ENCODE measurements around the gene ITGA1. TPM values are rescaled to one million over a fixed set of nuclear protein-coding genes. Genes with fewer than 3 reads are reported as not detected.
A peak's percentile ranks its signal among the peaks of the same experiment; 100 is the strongest.
"Not testable (repeated sequence)": the region's sequence is repeated elsewhere in the genome, so short reads cannot be mapped to it uniquely, and the experiment has no call there.

ITGA1 gene
- total RNA-seq, 1 donor from 2014 or later = 4.5 TPM

DNA sequence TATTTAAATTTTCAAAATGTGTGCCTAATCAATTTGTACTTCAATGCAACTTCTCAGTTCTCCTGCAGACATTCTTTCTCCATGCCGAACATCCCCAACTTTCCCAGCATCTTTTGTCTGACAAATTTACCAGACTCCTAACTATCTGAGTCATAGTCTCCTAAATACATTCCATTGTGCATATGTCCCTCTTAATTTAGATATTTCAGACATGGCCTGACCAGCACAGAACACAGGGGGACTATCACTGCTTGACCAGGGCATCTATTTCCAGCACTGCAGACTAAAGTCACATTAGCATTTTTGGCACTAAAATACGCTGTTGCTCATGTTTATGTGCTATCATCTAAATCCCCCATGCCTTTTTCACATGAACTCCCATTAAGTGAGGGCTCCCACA lies 71.9 kb downstream of the ITGA1 start:
- DNase-seq (ENCODE audit: low spot score in 2 of 2) = no peak
- FAIRE-seq = no peak

DNA sequence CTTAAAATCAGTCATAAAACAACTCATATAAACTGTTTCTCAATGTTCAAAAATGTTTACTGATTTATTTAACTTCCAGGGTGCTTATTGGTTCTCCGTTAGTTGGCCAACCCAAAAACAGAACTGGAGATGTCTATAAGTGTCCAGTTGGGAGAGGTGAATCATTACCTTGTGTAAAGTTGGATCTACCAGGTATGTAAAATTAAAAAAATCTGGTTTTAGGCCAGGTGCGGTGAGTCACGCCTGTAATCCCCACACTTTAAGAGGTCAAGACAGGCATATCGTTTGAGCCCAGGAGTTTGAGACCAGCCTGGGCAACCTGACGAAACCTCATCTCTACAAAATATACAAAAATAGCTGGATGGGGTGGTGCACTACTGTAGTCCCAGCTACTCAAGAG lies 73.7 kb downstream of the ITGA1 start:
- no peak for FAIRE-seq

GRCh38 chr5:52863715-52864290 lies 76.1 kb downstream of the ITGA1 start:
- no peak for DNase-seq (ENCODE audit: low spot score in 2 of 2)
- no peak for FAIRE-seq

More for the DNA sequence above, 73.7 kb downstream of the ITGA1 start:
- DNase-seq (ENCODE audit: low spot score in 2 of 2) = no peak

- DNase-seq (ENCODE audit: low spot score in 2 of 2) (no peak), FAIRE-seq (no peak)
Observed at GRCh38 chr5:52864371-52864770, 76.7 kb downstream of the ITGA1 start.

DNA sequence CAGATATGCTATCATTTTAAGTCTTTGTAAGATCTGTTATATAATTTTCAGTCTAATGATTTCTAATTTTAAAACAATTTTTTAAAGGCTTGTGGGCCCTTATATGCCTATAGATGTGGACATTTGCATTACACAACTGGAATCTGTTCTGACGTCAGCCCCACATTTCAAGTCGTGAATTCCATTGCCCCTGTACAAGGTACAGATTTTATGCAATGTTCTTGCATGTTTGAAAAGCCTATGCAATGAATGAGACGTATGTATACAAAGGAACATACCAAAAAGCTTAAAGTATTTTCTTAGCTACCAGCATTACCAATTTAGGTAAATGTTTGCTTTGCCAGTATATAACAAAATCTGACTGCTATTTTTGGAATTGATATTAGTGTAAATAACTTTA lies 77.2 kb downstream of the ITGA1 start:
- no peak for FAIRE-seq
- no peak for DNase-seq (ENCODE audit: low spot score in 2 of 2)

DNA sequence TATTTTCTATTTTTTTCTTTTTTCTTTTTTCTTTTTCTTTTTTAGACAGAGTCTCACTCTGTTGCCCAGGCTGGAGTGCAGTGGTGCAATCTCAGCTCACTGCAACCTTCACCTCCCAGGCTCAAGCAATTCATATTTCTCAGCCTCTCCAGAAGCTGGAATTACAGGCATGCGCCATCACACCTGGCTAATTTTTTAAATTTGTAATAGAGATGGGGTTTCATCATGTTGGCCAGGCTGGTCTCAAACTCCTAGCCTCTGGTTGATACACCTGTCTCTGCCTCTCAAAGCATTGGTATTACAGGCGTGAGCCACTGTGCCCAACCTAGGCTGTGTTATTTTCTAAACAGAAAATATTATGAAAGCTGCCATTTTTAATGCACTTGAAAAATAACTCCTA lies 78.3 kb downstream of the ITGA1 start:
- DNase-seq (ENCODE audit: low spot score in 2 of 2); FAIRE-seq: not testable (repeated sequence)

DNA sequence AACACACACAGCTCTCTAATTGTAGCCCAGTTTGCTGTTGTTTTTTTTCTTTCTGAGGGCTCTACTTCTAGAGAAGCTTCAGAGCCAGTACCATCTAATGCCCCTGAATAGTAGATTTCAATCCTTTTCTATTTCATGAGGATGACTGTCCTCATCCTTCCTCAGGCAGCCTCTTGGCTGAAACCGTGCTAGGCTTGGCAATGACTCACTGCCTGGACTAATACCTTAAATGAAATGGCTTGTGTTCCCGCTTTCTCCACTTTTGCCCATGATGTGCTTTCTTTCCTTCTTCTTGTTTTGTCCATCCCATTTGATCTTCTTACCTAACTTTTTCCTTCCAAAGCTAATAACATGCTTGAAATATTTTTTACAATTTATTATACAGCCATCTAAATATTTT lies 80.1 kb downstream of the ITGA1 start:
- DNase-seq (ENCODE audit: low spot score in 2 of 2) (no peak), FAIRE-seq (no peak)

- DNase-seq (ENCODE audit: low spot score in 2 of 2) = no peak
- no peak for FAIRE-seq
Observed at GRCh38 chr5:52868417-52868816, 80.7 kb downstream of the ITGA1 start.

GRCh38 chr5:52869391-52869790 lies 81.7 kb downstream of the ITGA1 start:
- FAIRE-seq (no peak), DNase-seq (ENCODE audit: low spot score in 2 of 2) (no peak)

DNA sequence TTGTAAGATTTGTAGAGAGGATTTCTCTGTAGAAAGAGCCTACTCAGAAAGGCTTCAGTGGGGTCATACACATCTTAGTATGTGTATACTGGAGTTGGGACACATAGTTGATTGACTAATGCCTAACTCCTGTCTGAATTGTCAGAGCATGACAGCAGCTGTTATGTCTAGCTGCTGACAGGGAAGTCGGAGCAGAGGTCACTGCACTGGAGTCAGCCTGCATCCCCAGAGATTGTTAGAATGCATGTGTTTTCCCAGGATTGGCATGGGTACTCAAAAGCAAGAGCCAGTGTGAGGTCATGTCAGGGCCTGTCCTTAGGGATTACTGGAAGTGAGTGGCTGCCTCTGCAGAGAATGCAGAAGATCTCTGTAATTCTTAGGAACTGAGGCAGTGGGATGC lies 82.7 kb downstream of the ITGA1 start:
- FAIRE-seq = no peak

DNA sequence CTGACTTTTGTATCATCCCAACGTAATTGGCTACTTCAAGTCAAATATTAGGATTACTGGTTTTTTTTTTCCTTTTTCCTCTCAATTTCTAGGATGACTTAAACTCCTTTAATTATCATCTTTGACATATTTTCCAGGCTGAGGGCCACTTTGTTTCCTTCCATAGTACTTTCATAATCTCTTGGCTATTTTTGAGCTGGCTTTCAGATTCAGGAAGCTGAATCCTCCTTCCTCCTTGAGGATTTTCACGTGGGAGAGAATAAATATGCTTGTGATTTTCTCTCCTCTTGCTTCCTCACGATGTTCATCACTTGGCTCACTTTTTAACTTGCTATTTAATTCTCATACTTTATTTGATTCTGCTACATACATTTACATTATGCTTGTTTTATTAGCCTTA lies 88.1 kb downstream of the ITGA1 start:
- DNase-seq (ENCODE audit: low spot score in 2 of 2) (no peak), FAIRE-seq (no peak)

More for the DNA sequence above, 82.7 kb downstream of the ITGA1 start:
- DNase-seq (ENCODE audit: low spot score in 2 of 2) = no peak

- no peak for DNase-seq (ENCODE audit: low spot score in 2 of 2)
- FAIRE-seq = no peak
Observed at GRCh38 chr5:52876456-52876855, 88.7 kb downstream of the ITGA1 start.

DNA sequence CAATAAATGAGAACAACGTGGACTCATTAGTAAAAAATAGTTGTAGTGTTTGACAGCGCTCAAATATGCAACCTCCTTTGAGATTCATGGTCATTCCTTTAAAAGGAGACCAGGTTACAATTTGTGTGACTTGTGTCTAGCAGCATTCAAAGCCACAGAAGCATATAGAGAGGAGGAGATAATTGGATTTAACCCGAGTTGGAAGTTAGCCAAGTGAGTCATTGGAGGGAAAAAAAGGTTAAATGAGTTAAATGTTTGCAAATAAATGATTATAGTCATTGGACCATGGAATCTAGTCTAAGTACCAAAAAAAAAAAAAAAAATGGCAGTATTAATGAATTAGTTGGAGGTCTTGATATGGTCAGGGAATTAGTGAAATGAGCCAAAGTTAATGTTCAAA lies 90.9 kb downstream of the ITGA1 start:
- FAIRE-seq (no peak), DNase-seq (ENCODE audit: low spot score in 2 of 2) (no peak)

GRCh38 chr5:52880541-52880940 lies 92.8 kb downstream of the ITGA1 start:
- DNase-seq (ENCODE audit: low spot score in 2 of 2) (no peak), FAIRE-seq (no peak)

DNA sequence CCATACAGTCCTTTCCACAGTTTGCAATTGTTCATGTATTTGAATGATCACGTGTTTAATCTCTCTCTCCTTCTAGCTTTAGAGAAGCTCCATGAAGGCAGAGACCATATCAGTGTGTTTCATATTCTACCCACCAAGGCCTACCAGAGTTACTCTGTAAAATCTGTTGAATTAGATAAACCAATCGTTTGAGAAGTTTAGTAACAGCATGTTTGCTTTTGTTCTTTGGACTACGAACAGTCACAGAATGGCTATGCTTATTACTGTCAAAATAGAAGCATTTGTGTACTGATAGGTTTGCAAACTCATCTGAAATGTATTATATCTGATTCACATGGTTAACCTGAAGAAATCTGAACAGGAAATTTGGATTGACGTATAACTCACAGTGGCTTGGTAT lies 93.8 kb downstream of the ITGA1 start:
- FAIRE-seq (no peak), DNase-seq (ENCODE audit: low spot score in 2 of 2) (no peak)

- no peak for FAIRE-seq
Observed at GRCh38 chr5:52883110-52883509, 95.4 kb downstream of the ITGA1 start.

DNA sequence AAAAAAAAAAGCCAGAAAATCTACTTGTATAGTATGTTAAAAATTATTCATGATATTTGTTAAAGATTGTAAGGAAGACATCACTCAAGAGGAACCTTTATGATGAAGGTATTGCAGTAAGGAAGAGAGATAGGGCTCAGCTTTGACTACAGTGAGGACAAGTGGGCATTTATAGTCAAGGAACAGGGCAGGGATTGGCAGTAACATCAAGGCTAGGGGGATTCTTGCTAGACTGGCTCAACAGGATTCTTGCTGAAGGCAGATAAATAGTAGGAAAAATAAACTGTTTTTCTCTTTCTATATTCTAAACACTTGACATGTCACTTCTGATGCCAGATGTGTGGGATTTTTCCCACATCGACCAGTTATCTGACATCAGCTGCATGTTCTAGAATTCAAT lies 96.7 kb downstream of the ITGA1 start:
- DNase-seq (ENCODE audit: low spot score in 2 of 2) (no peak), FAIRE-seq (no peak)

More at GRCh38 chr5:52883110-52883509, 95.4 kb downstream of the ITGA1 start:
- no peak for DNase-seq (ENCODE audit: low spot score in 2 of 2)

DNA sequence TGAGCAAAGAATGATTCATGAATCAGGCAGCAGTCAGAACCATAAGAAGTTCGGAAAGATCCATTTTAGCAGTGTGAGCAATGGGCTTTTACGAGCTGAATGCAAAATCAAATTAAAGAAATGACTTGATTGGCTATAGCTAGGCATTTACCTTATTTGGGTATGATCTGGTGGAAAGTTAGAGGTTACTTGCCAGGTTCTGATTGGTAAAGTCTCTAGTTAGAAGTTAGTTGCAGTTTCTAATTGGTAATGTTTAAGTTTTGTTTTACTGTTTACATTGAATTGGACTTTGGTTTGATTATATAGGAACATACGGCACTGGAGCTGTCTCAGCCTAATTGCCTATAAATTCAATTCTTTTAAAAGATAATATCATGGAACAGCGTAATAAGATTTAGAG lies 97.9 kb downstream of the ITGA1 start:
- FAIRE-seq (no peak), DNase-seq (ENCODE audit: low spot score in 2 of 2) (no peak)

DNA sequence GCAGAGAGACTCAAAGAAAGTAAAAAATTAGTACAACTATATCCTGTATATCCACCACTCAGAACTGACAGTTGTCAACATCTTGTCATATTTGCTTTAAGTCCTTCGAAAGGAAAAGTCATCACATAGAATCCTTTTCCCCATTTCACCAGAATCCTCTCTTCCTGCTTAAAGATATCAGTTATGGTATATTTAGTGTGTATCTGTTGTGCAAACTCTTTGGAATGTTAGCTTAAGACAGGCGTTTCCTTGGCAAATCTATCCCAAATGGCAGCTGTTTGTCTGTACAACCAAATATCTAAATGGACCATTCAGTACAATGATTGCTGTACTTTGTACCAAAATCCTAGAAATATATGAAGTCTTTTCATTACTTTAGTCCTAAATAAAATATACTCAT lies 98.5 kb downstream of the ITGA1 start:
- FAIRE-seq (no peak), DNase-seq (ENCODE audit: low spot score in 2 of 2) (no peak)

- DNase-seq (ENCODE audit: low spot score in 2 of 2) = no peak
- no peak for FAIRE-seq
Observed at GRCh38 chr5:52887066-52887465, 99.3 kb downstream of the ITGA1 start.

GRCh38 chr5:52888363-52888762 lies 100.6 kb downstream of the ITGA1 start:
- FAIRE-seq (no peak), DNase-seq (ENCODE audit: low spot score in 2 of 2) (no peak)

DNA sequence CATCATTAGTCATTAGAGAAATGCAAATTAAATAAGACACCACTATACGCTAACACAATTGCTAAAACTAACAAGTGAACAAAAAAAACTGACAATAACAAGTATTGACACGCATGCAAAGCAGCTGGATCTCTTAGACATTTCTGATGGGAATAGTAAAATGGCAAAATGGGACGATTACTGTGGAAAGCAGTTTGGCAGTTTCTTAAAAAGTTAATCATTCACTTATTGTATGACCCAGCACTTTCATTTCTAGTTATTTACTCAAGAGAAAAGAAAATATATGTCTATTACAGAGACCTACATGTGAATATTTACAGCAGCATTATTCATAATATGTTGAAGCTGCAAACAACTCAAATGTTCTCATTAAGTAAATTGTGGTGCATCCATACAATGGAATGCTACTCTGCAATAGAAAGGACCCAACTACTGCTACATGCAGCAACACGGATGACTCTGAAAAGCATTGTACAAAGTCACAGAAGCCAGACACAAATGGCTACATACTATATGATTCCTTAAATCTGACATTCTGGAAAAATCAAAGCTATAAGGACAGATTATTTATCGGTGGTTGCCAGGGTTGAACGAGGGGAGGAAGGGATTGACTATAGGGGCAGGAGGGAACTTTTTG lies 104.6 kb downstream of the ITGA1 start:
- FAIRE-seq = no peak
- no peak for DNase-seq (ENCODE audit: low spot score in 2 of 2)

GRCh38 chr5:52893105-52893504 lies 105.4 kb downstream of the ITGA1 start:
- DNase-seq (ENCODE audit: low spot score in 2 of 2) (peak in 1 of 2 donors; percentile 21), FAIRE-seq (peak; percentile 23)

Measured in frontal cortex (tissue), 4 donors.